Measurements from ENCODE around the gene FBXL14.

The FBXL14 gene

DNA sequence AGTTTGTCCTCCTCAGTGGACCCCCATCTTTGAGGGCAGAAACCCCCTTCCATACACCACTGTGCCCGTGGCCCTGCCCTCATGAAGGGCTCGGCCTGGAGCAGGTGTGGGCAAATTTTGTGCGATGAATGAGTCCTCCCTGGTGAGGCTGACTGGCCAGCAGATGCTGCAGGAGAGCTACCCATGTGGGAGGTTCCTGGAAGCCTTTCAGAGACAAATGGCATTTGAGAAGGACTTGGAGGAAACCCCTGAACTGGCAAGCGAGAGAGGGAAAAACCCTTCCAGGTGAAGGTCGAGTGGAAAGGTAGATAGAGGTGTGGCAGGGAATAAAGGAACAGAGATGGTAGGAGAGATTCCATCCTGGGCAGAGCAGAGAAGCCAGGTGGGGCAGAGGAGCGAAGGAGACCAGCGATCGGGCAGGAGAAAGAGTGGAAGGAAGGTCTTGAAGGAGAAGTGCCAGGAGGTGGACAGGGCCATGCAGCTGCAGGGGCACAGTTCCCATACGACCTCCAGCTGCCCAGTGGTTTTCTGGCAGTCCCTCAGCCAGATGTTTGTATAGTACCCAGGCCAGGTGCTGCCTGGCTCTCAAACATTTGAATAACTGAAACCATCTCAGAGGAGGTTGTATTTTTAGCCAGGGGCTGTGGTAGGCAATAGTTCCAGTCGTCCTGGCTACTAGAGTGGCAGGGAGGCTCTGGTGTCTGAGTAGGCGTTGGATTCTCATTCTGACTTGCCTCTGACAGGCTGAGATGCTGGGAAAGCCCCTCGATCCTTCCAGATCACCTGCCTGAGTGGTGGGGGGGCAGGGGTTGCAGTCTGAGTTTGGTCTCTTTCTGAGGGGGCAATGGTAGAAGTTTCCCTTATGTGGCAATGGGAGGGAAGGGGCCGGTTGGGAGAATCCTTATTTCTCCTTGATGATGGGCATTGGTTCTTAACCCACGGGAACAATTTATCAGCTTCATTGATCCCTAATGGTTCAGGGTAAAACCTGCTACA lies 40.1 kb downstream of the FBXL14 start:
- no peak for TF ChIP-seq EZH2phosphoT487 (IDR thresholded peaks at IDR 0.05; ENCODE audit: low read length)
- TF ChIP-seq EZH2 (optimal IDR thresholded peaks at IDR 0.05; ENCODE audit: low read depth, low read length) = no peak
- TF ChIP-seq CTCF (IDR thresholded peaks at IDR 0.05; ENCODE audit: low read length) = peak; percentile 20; the same call in 1 of the 2 replicates
- Histone ChIP-seq H4K20me1 (ENCODE audit: insufficient read depth, low read length) (no peaks in the 10 kb centered on the region), H3K79me2 (ENCODE audit: low read length) (peaks cover 95% of the 10 kb centered on the region), H2AFZ (ENCODE audit: low read length) (no peak overlapping the region), H3K27me3 (replicated peaks; ENCODE audit: insufficient read depth, low read length) (no peaks in the 10 kb centered on the region), H3K9me3 (replicated peaks; ENCODE audit: insufficient read depth, low read length) (no peaks in the 10 kb centered on the region), H3K27ac (ENCODE audit: low read length) (peak overlapping the region; percentile 84), H3K4me2 (ENCODE audit: low read depth, low read length) (peak overlapping the region; percentile 58), H3K9ac (ENCODE audit: low read length) (peak overlapping the region; percentile 56), H3K4me3 (ENCODE audit: low read length) (peak overlapping the region; percentile 25), H3K4me1 (ENCODE audit: low read length) (peaks cover 45% of the 10 kb centered on the region), H3F3A (ENCODE audit: insufficient read depth, low read length) (peaks cover 21% of the 10 kb centered on the region), H3K36me3 (replicated peaks; ENCODE audit: insufficient read depth, low read length) (no peaks in the 10 kb centered on the region), H3K9me2 (replicated peaks; ENCODE audit: insufficient read depth, low read length) (no peaks in the 10 kb centered on the region)
- DNase-seq = peak; percentile 96

DNA sequence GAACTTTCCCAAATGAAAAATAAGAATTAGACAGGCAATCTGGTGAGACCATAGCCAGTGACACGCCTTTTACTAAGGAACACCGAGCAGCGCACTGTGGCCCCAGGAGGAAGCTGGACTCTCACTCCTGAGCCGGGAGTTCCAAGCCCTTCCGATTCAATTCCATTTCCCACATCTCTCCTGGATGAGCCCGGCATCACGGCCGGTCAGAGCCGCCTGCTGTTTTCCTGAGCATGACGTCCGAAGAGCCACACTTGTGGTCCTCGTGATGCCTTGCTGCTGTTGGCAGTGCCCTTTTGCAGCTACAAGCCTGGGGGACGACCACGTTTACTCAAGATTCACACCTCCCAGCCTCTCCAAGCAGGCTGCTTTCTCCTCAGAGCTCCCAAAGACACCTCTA lies 40.8 kb downstream of the FBXL14 start:
- peak; percentile 15 for DNase-seq
- H4K20me1 ChIP-seq (ENCODE audit: insufficient read depth, low read length) = no peaks in the 10 kb centered on the region
- H3K9me3 ChIP-seq (replicated peaks; ENCODE audit: insufficient read depth, low read length) = no peaks in the 10 kb centered on the region
- peak overlapping the region; percentile 58 for H3K4me2 ChIP-seq (ENCODE audit: low read depth, low read length)
- peak overlapping the region; percentile 19 for H3K4me3 ChIP-seq (ENCODE audit: low read length)
- H2AFZ ChIP-seq (ENCODE audit: low read length) = no peak overlapping the region
- H3K27me3 ChIP-seq (replicated peaks; ENCODE audit: insufficient read depth, low read length) = no peaks in the 10 kb centered on the region
- no peaks in the 10 kb centered on the region for H3K9me2 ChIP-seq (replicated peaks; ENCODE audit: insufficient read depth, low read length)
- H3K4me1 ChIP-seq (ENCODE audit: low read length) = peaks cover 45% of the 10 kb centered on the region
- H3K9ac ChIP-seq (ENCODE audit: low read length) = peak overlapping the region; percentile 56
- TF ChIP-seq CTCF (IDR thresholded peaks at IDR 0.05; ENCODE audit: low read length) (no peak), EZH2phosphoT487 (IDR thresholded peaks at IDR 0.05; ENCODE audit: low read length) (no peak), EZH2 (optimal IDR thresholded peaks at IDR 0.05; ENCODE audit: low read depth, low read length) (no peak)
- H3F3A ChIP-seq (ENCODE audit: insufficient read depth, low read length) = peaks cover 21% of the 10 kb centered on the region
- H3K79me2 ChIP-seq (ENCODE audit: low read length) = peaks cover 93% of the 10 kb centered on the region
- peak overlapping the region; percentile 84 for H3K27ac ChIP-seq (ENCODE audit: low read length)
- H3K36me3 ChIP-seq (replicated peaks; ENCODE audit: insufficient read depth, low read length) = no peaks in the 10 kb centered on the region

GRCh38 chr12:1552911-1553491 lies 41.4 kb downstream of the FBXL14 start:
- Histone ChIP-seq H3K4me1 (ENCODE audit: low read length) (peaks cover 45% of the 10 kb centered on the region), H3K4me2 (ENCODE audit: low read depth, low read length) (peak overlapping the region; percentile 58), H3K9ac (ENCODE audit: low read length) (peak overlapping the region; percentile 56; the same call in 1 of the 2 replicates), H3K36me3 (replicated peaks; ENCODE audit: insufficient read depth, low read length) (0 out of 2 replicates have a peak, but pooled peaks cover 1% of the 10 kb centered on the region), H3K27ac (ENCODE audit: low read length) (peak overlapping the region; percentile 84), H4K20me1 (ENCODE audit: insufficient read depth, low read length) (no peaks in the 10 kb centered on the region), H3K9me3 (replicated peaks; ENCODE audit: insufficient read depth, low read length) (no peaks in the 10 kb centered on the region), H3K9me2 (replicated peaks; ENCODE audit: insufficient read depth, low read length) (no peaks in the 10 kb centered on the region), H3K27me3 (replicated peaks; ENCODE audit: insufficient read depth, low read length) (no peaks in the 10 kb centered on the region), H2AFZ (ENCODE audit: low read length) (no peak overlapping the region), H3K79me2 (ENCODE audit: low read length) (peaks cover 93% of the 10 kb centered on the region), H3F3A (ENCODE audit: insufficient read depth, low read length) (peaks cover 21% of the 10 kb centered on the region), H3K4me3 (ENCODE audit: low read length) (no peak overlapping the region)
- TF ChIP-seq CTCF (IDR thresholded peaks at IDR 0.05; ENCODE audit: low read length) (no peak), EZH2phosphoT487 (IDR thresholded peaks at IDR 0.05; ENCODE audit: low read length) (no peak), EZH2 (optimal IDR thresholded peaks at IDR 0.05; ENCODE audit: low read depth, low read length) (no peak)
- no peak for DNase-seq
